Stimulated activated effector memory CD8-positive, alpha-beta T cell treated with anti-CD3 and anti-CD28 coated beads, Interleukin-12 subunit alpha, Interleukin-12 subunit beta, amount 100 ng/mL, for 72 hours (primary cell): ENCODE measurements around the gene IL36A.

Experiments
- ATAC-seq: fragments of 150-1000 bp; cut with Tn5 transposase; 2 replicates; pipeline ENCODE4 v1.10.0; 2021
- DNase-seq, 2 donors: peaks; one replicate each; pipeline ENCODE4 v3.0.0; 2021 to 2022; ENCODE audit warnings: low spot score in 2 of 2
- H3K27ac Mint-ChIP-seq: one replicate; pipeline ENCODE4 v1.8.0; 2022; ENCODE audit warnings: mild to moderate bottlenecking, mixed read lengths
- H3K36me3 Mint-ChIP-seq: one replicate; pipeline ENCODE4 v1.8.0; 2022; ENCODE audit warnings: mild to moderate bottlenecking, mixed read lengths
- H3K4me1 Mint-ChIP-seq: one replicate; pipeline ENCODE4 v1.8.0; 2022; ENCODE audit warnings: mixed read lengths
- H3K4me3 Mint-ChIP-seq: one replicate; pipeline ENCODE4 v1.8.0; 2022; ENCODE audit warnings: mild to moderate bottlenecking, mixed read lengths
- H3K9me3 Mint-ChIP-seq: one replicate; pipeline ENCODE4 v1.8.0; 2022; ENCODE audit warnings: mixed read lengths

IL36A gene

DNA sequence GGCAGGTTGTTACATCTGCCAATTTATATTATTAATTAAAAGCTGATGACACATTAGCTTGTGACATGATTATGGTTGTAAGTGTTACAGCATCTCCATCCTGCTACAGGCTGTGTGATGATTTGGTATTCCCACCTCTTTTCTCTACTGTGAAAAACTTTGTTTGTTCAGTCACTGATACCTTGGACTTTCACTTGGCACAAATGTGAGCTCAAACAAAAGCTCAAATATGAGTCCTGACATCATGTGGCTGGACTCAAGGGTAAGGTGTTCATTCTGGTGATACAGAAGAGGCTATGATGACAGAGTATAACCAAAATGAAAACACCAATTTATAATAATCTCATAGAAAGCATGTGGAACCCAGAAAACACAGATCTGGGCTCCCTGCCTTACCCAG is 11.4 kb upstream of the IL36A start:
- H3K4me3 Mint-ChIP-seq, result no peak overlapping the region
- H3K27ac Mint-ChIP-seq, result no peak overlapping the region
- DNase-seq (no peak), ATAC-seq (no peak)
- H3K4me1 Mint-ChIP-seq, result peaks cover 15% of the 10 kb centered on the region
- H3K36me3 Mint-ChIP-seq, result no peaks in the 10 kb centered on the region
- H3K9me3 Mint-ChIP-seq, result peaks cover 5% of the 10 kb centered on the region

DNA sequence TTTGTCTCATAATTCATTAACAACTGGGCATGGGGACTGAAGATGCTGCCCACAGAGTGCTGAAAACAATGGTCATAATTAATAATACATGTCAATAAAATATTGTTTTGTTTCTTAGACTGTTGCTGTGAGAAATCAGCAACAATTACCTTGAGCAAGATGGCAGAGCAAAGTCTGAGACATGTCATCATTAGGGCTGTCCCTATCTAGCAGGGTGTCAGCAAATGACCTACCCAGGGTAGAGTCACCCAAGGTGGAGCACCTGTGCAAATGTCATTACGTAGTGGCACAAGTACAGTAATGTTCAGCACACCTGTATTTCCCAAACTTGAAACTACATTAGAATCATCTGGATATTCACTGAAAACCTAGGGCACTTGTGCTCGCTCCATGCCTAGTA is 10.6 kb upstream of the IL36A start:
- no peak for DNase-seq
- H3K9me3 Mint-ChIP-seq, result peaks cover 8% of the 10 kb centered on the region
- ATAC-seq, result no peak
- H3K4me3 Mint-ChIP-seq, result no peak overlapping the region
- no peak overlapping the region for H3K27ac Mint-ChIP-seq
- H3K36me3 Mint-ChIP-seq, result no peaks in the 10 kb centered on the region
- peaks cover 15% of the 10 kb centered on the region for H3K4me1 Mint-ChIP-seq

DNA sequence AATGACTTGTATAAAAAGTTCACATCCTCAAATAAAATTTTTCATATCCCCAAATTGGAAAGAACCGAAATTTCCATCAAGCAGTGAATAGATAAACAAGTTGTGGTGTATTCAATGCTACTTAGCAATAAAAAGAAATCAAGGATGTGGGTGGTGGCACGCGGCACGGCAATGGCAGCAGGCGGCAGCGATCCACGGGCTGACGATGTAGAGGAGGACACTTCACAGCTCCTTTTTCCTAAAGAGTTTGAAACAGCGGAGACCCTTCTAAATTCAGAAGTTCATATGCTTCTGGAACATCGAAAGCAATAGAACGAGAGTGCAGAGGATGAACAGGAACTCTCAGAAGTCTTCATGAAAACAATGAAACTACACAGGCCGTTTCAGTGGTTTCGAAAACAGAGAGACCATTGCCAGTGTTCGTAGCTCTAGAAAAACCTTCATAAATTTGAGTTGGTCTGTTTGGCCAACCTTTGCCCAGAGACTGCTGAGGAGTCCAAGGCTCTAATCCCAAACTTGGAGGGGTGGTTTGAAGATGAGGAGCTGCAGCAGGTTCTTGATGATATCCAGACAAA is 9.8 kb upstream of the IL36A start:
- Mint-ChIP-seq H3K4me3 (peak overlapping the region; percentile 50), H3K9me3 (peaks cover 9% of the 10 kb centered on the region), H3K27ac (no peak overlapping the region), H3K36me3 (no peaks in the 10 kb centered on the region), H3K4me1 (peaks cover 15% of the 10 kb centered on the region)
- ATAC-seq, result peak; percentile 31
- peak in 1 of 2 donors; percentile 49 for DNase-seq

GRCh38 chr2:112996635-112997034 is 8.6 kb upstream of the IL36A start:
- Mint-ChIP-seq H3K9me3 (peaks cover 17% of the 10 kb centered on the region), H3K27ac (no peak overlapping the region), H3K4me1 (peaks cover 15% of the 10 kb centered on the region), H3K4me3 (no peak overlapping the region), H3K36me3 (no peaks in the 10 kb centered on the region)
- ATAC-seq (peak; percentile 86), DNase-seq (peak in 1 of 2 donors; percentile 57)

DNA sequence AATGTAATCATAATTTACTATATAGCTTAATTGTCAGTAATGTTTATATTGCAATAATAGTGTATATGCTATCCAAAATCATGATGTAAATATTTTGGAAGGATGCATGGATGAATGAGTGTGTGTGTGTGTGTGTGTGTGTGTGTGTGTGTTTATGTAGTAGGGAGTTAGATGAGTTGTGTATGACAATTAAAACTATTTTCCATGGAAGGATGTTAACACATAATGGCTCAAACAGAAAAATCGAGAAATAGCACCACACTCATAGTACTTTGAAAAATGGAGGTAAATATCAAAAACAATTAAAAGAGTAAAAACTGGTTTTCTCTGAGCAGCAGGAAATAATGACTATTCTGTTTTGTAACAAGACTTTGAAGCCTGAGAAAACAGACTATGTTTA is 8.1 kb upstream of the IL36A start:
- ATAC-seq, result no peak
- DNase-seq, result no peak
- Mint-ChIP-seq H3K36me3 (no peaks in the 10 kb centered on the region), H3K9me3 (peaks cover 16% of the 10 kb centered on the region), H3K27ac (no peak overlapping the region), H3K4me3 (no peak overlapping the region), H3K4me1 (peaks cover 15% of the 10 kb centered on the region)

DNA sequence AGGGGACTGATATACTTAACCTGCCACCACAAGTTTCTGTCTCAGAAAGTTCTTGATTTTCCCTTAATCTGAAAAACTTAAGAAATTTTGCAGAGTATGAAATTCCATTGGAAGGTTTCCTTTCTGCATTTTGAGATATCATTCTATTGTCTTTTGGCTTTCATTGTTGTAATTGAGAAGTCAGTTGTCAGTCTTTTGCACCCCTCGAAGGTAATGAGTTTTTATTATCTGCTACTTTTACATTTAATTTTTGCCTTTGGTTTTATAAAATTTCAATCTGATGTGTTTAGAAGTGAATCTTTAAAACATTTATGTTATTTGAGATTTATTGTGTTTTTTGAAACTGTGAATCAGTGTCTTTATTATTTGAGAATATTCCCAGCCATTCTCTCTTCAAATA is 4.8 kb upstream of the IL36A start:
- Mint-ChIP-seq H3K36me3 (no peaks in the 10 kb centered on the region), H3K4me3 (no peak overlapping the region), H3K4me1 (peaks cover 11% of the 10 kb centered on the region), H3K9me3 (peaks cover 12% of the 10 kb centered on the region), H3K27ac (no peak overlapping the region)
- DNase-seq, result no peak
- no peak for ATAC-seq

GRCh38 chr2:113002677-113003076 is 2.6 kb upstream of the IL36A start:
- Mint-ChIP-seq H3K9me3 (peaks cover 12% of the 10 kb centered on the region), H3K27ac (no peak overlapping the region), H3K4me3 (no peak overlapping the region), H3K36me3 (no peaks in the 10 kb centered on the region), H3K4me1 (no peaks in the 10 kb centered on the region)
- ATAC-seq (no peak), DNase-seq (no peak)

GRCh38 chr2:113007250-113007649 is 2.0 kb downstream of the IL36A start:
- DNase-seq, result no peak
- no peaks in the 10 kb centered on the region for H3K36me3 Mint-ChIP-seq
- no peak for ATAC-seq
- no peaks in the 10 kb centered on the region for H3K9me3 Mint-ChIP-seq
- no peaks in the 10 kb centered on the region for H3K4me1 Mint-ChIP-seq
- no peak overlapping the region for H3K27ac Mint-ChIP-seq
- no peak overlapping the region for H3K4me3 Mint-ChIP-seq

- H3K4me3 Mint-ChIP-seq, result no peak overlapping the region
- ATAC-seq (no peak), DNase-seq (no peak)
- H3K4me1 Mint-ChIP-seq, result no peaks in the 10 kb centered on the region
- no peaks in the 10 kb centered on the region for H3K9me3 Mint-ChIP-seq
- H3K36me3 Mint-ChIP-seq, result no peaks in the 10 kb centered on the region
- no peak overlapping the region for H3K27ac Mint-ChIP-seq
Observed at GRCh38 chr2:113009622-113010021, 4.4 kb downstream of the IL36A start.

DNA sequence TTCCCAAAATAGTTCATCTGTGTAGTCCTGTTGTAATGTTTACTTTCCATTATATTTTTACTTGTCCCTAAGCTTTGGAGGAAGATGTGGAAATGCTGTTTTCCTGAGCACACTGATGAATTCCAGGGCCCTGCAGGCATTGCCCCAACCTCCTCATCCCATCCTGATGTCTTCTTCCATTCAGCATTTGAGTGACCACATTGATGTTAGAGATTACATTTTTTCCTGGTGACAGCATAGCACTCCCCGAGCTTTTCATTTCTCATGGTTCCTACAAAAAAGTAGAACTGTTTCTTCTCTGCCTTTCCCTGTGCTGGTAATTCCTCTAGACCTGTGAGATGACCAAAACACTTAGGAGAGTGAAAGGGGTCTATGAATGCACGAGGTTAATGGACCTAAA is 4.8 kb downstream of the IL36A start:
- no peak overlapping the region for H3K4me3 Mint-ChIP-seq
- no peak for DNase-seq
- no peaks in the 10 kb centered on the region for H3K4me1 Mint-ChIP-seq
- no peaks in the 10 kb centered on the region for H3K9me3 Mint-ChIP-seq
- no peak for ATAC-seq
- H3K27ac Mint-ChIP-seq, result no peak overlapping the region
- H3K36me3 Mint-ChIP-seq, result no peaks in the 10 kb centered on the region

- ATAC-seq, result no peak
- H3K36me3 Mint-ChIP-seq, result no peaks in the 10 kb centered on the region
- H3K9me3 Mint-ChIP-seq, result no peaks in the 10 kb centered on the region
- no peak overlapping the region for H3K27ac Mint-ChIP-seq
- H3K4me3 Mint-ChIP-seq, result no peak overlapping the region
- DNase-seq, result no peak
- no peaks in the 10 kb centered on the region for H3K4me1 Mint-ChIP-seq
Observed at GRCh38 chr2:113011108-113011507, 5.8 kb downstream of the IL36A start.

GRCh38 chr2:113012436-113013335 is 7.4 kb downstream of the IL36A start:
- H3K27ac Mint-ChIP-seq, result no peak overlapping the region
- no peaks in the 10 kb centered on the region for H3K36me3 Mint-ChIP-seq
- H3K4me1 Mint-ChIP-seq, result no peaks in the 10 kb centered on the region
- no peak for ATAC-seq
- peaks cover 2% of the 10 kb centered on the region for H3K9me3 Mint-ChIP-seq
- no peak overlapping the region for H3K4me3 Mint-ChIP-seq
- no peak for DNase-seq

- peaks cover 2% of the 10 kb centered on the region for H3K9me3 Mint-ChIP-seq
- ATAC-seq (no peak), DNase-seq (no peak)
- no peak overlapping the region for H3K27ac Mint-ChIP-seq
- no peaks in the 10 kb centered on the region for H3K4me1 Mint-ChIP-seq
- no peak overlapping the region for H3K4me3 Mint-ChIP-seq
- no peaks in the 10 kb centered on the region for H3K36me3 Mint-ChIP-seq
Observed at GRCh38 chr2:113013336-113013661, 8.0 kb downstream of the IL36A start.

DNA sequence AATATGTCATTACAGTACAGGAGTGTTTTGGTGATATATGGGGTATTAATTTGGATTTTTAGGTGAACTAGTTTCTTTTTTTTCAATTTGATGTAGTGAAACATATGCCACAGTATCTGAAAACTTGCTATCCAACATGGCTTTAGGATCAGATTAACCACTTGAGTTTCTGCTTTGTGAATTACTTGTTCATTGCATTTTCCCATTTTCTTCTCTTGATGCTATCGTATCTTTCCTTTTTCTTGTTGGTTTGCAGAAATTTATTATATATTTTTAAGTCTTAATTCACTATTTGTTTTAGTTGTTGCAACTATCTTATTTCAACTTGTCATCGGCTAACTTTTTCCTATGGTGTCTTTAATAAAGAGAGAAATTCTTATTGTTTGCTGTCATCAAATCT is 8.8 kb downstream of the IL36A start:
- no peak overlapping the region for H3K27ac Mint-ChIP-seq
- H3K36me3 Mint-ChIP-seq, result no peaks in the 10 kb centered on the region
- DNase-seq, result no peak
- no peak for ATAC-seq
- H3K4me1 Mint-ChIP-seq, result no peaks in the 10 kb centered on the region
- H3K9me3 Mint-ChIP-seq, result peaks cover 2% of the 10 kb centered on the region
- H3K4me3 Mint-ChIP-seq, result no peak overlapping the region

DNA sequence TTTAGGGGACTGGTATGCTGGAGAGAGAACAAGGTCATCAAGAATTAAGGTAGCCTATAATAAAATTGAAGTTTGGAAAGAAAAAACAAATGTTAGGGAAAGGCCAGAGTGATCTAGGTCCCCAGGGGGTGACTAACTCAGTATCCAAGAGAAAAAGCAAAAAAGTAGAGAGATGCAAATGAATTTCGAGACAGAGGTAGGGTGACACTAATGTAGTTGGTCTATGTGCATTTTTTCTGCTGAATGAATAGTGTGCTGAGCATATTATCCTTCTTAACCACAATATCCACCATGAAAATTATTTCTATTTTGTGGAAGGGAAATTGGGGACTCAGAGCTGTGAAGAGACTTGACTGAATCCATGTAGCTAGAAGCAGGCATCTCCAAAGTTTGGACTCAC is 9.8 kb downstream of the IL36A start:
- ATAC-seq, result no peak

DNA sequence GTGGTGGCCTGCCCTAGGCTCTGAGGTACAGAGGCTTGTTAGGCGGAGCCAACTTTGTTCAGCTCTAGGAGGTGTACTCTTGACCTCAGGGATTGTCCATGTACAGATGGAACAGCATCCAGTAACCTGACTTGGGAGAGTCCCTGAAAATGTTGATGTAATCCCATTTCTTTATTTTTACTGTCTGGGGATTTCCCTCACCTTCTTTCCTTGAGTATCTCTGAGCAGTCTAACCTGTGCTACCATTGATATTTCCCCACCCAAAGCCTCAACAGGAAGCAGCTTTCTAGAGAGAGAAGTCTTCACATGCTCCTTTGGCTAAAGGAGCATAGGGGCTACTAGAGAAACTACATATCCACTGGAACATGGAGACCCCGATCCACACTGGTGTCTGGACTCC is 10.4 kb downstream of the IL36A start:
- ATAC-seq (no peak), DNase-seq (no peak)
- Mint-ChIP-seq H3K4me3 (no peak overlapping the region), H3K27ac (no peak overlapping the region), H3K9me3 (peaks cover 2% of the 10 kb centered on the region), H3K36me3 (no peaks in the 10 kb centered on the region), H3K4me1 (no peaks in the 10 kb centered on the region)

More for the DNA sequence above, 9.8 kb downstream of the IL36A start:
- Mint-ChIP-seq H3K4me1 (no peaks in the 10 kb centered on the region), H3K27ac (no peak overlapping the region), H3K9me3 (peaks cover 2% of the 10 kb centered on the region), H3K4me3 (no peak overlapping the region), H3K36me3 (no peaks in the 10 kb centered on the region)
- no peak for DNase-seq
